ENCODE measurements around the gene TCF7L1.

TCF7L1 gene

GRCh38 chr2:85357736-85358135 is 224.5 kb downstream of the TCF7L1 start:
- H3K36me3 Mint-ChIP-seq = peaks cover 10% of the 10 kb centered on the region
- no peaks in the 10 kb centered on the region for H3K9me3 Mint-ChIP-seq
- peaks cover 43% of the 10 kb centered on the region for H3K4me1 Mint-ChIP-seq
- no peak overlapping the region for H3K4me3 Mint-ChIP-seq
- no peaks in the 10 kb centered on the region for H3K27me3 Mint-ChIP-seq
- no peak overlapping the region for H3K27ac Mint-ChIP-seq

All from activated naive CD4-positive, alpha-beta T cell treated with anti-CD3 and anti-CD28 coated beads, Interleukin-2, amount 50 U/mL, for 24 hours (primary cell).